Activated CD8-positive, alpha-beta memory T cell treated with anti-CD3 and anti-CD28 coated beads, Interleukin-2, amount 10 ng/mL, durations not matched to agents 7 days and 5 days (primary cell): ENCODE data around the gene HJURP. TPM values are rescaled to one million over a fixed set of nuclear protein-coding genes. Genes with fewer than 3 reads are reported as not detected.
"Not testable (repeated sequence)": the region's sequence is repeated elsewhere in the genome, so short reads cannot be mapped to it uniquely, and the experiment has no call there.

Source experiments
- ATAC-seq: fragments of 150-1000 bp; cut with Tn5 transposase; one replicate; pipeline ENCODE4 v1.10.0; 2021; ENCODE audit warnings: moderate library complexity
- CTCF ChIA-PET: fragments of 350-600 bp; sonication (Branson Sonifier 250); formaldehyde crosslinking; loops from one replicate; lab custom pipeline; 2021; ENCODE audit warnings: antibody characterized with exemption; lab: Charles Lee
- DNase-seq: peaks from one replicate; pipeline ENCODE4 v3.0.0-alpha.2; 2020
- H3K27ac Mint-ChIP-seq: one replicate; pipeline ENCODE4 v1.8.0; 2021; ENCODE audit warnings: mild to moderate bottlenecking, mixed read lengths
- H3K27me3 Mint-ChIP-seq: one replicate; pipeline ENCODE4 v1.8.0; 2021; ENCODE audit warnings: mixed read lengths
- H3K36me3 Mint-ChIP-seq: one replicate; pipeline ENCODE4 v1.8.0; 2021; ENCODE audit warnings: mild to moderate bottlenecking, mixed read lengths
- H3K4me1 Mint-ChIP-seq: one replicate; pipeline ENCODE4 v1.8.0; 2021; ENCODE audit warnings: mixed read lengths
- H3K4me3 Mint-ChIP-seq: one replicate; pipeline ENCODE4 v1.8.0; 2021; ENCODE audit warnings: mild to moderate bottlenecking, moderate library complexity, mixed read lengths
- H3K9me3 Mint-ChIP-seq: one replicate; pipeline ENCODE4 v1.8.0; 2022; ENCODE audit warnings: low read depth, mixed read lengths
- total RNA-seq, 2 experiments: library from RNA; stranded (reverse); gene quantifications; one replicate each; pipeline ENCODE4 v1.2.3, GENCODE V29; 2021

Gene HJURP
- 100 to 1,000 TPM; 111 to 145 TPM for total RNA-seq

GRCh38 chr2:233854241-233854981, at the start of gene HJURP:
Gene HJURP, minus strand, starts transcription at chr2:233854535. Its CDS starts 35 bp downstream, at chr2:233854500.
- DNase-seq (peak; percentile 98), ATAC-seq (peak; percentile 97)
- Mint-ChIP-seq H3K36me3 (peaks cover 40% of the 10 kb centered on the region), H3K9me3 (no peaks in the 10 kb centered on the region), H3K4me1 (peaks cover 45% of the 10 kb centered on the region), H3K27ac (peak within 1 kb of the TSS; percentile 97), H3K27me3 (no peaks in the 10 kb centered on the region), H3K4me3 (peak within 1 kb of the TSS; percentile 91)
- CTCF ChIA-PET = interaction anchor here (0.7 to 1.1 kb wide), 4 partner anchors 10 to 281 kb away, joined by 3 to 4 read pairs (median 3); no protein-coding TSS in a partner anchor

- no peaks in the 10 kb centered on the region for H3K9me3 Mint-ChIP-seq
- no peak overlapping the region for H3K4me3 Mint-ChIP-seq
- H3K27ac Mint-ChIP-seq = no peak overlapping the region
- no peaks in the 10 kb centered on the region for H3K36me3 Mint-ChIP-seq
- CTCF ChIA-PET = no interaction called here
- DNase-seq (no peak), ATAC-seq (no peak)
- peaks cover 4% of the 10 kb centered on the region for H3K4me1 Mint-ChIP-seq
- H3K27me3 Mint-ChIP-seq = peaks cover 29% of the 10 kb centered on the region
These were observed 47.5 kb upstream of the HJURP start for GRCh38 chr2:233901884-233902283.

GRCh38 chr2:233901367-233901766, 47.0 kb upstream of the HJURP start:
- CTCF ChIA-PET = no interaction called here
- H3K27me3 Mint-ChIP-seq = peaks cover 29% of the 10 kb centered on the region
- DNase-seq (no peak), ATAC-seq (no peak)
- H3K4me1 Mint-ChIP-seq = peaks cover 4% of the 10 kb centered on the region
- no peaks in the 10 kb centered on the region for H3K36me3 Mint-ChIP-seq
- H3K4me3 Mint-ChIP-seq = no peak overlapping the region
- no peak overlapping the region for H3K27ac Mint-ChIP-seq
- no peaks in the 10 kb centered on the region for H3K9me3 Mint-ChIP-seq

GRCh38 chr2:233896253-233896652, 41.9 kb upstream of the HJURP start:
- H3K36me3 Mint-ChIP-seq, DNase-seq, H3K4me1 Mint-ChIP-seq, H3K27ac Mint-ChIP-seq, H3K9me3 Mint-ChIP-seq, H3K4me3 Mint-ChIP-seq, ATAC-seq, CTCF ChIA-PET: not testable (repeated sequence)
- H3K27me3 Mint-ChIP-seq = peaks cover 30% of the 10 kb centered on the region

- ATAC-seq = no peak
- H3K9me3 Mint-ChIP-seq = no peaks in the 10 kb centered on the region
These were observed 38.5 kb upstream of the HJURP start for GRCh38 chr2:233892793-233893192.

GRCh38 chr2:233882353-233882752, 28.0 kb upstream of the HJURP start:
- ATAC-seq (no peak), DNase-seq (no peak)
- CTCF ChIA-PET = no interaction called here
- H3K27me3 Mint-ChIP-seq = peaks cover 52% of the 10 kb centered on the region
- H3K27ac Mint-ChIP-seq = no peak overlapping the region
- no peaks in the 10 kb centered on the region for H3K4me1 Mint-ChIP-seq
- H3K36me3 Mint-ChIP-seq = peaks cover 6% of the 10 kb centered on the region
- peaks cover 18% of the 10 kb centered on the region for H3K9me3 Mint-ChIP-seq
- no peak overlapping the region for H3K4me3 Mint-ChIP-seq

More at GRCh38 chr2:233892793-233893192, 38.5 kb upstream of the HJURP start:
- no peak overlapping the region for H3K27ac Mint-ChIP-seq
- H3K27me3 Mint-ChIP-seq = peaks cover 24% of the 10 kb centered on the region
- CTCF ChIA-PET = no interaction called here
- H3K4me3 Mint-ChIP-seq = no peak overlapping the region
- DNase-seq = no peak
- no peaks in the 10 kb centered on the region for H3K36me3 Mint-ChIP-seq
- H3K4me1 Mint-ChIP-seq = no peaks in the 10 kb centered on the region

GRCh38 chr2:233872125-233872524, 17.8 kb upstream of the HJURP start:
- CTCF ChIA-PET = interaction anchor here (1.3 kb wide), 1 partner anchor 14 kb away, joined by 10 read pairs; no protein-coding TSS in a partner anchor
- not testable (repeated sequence) for H3K36me3 Mint-ChIP-seq, H3K4me3 Mint-ChIP-seq, H3K27ac Mint-ChIP-seq, ATAC-seq, DNase-seq, H3K4me1 Mint-ChIP-seq
- H3K9me3 Mint-ChIP-seq = peaks cover 11% of the 10 kb centered on the region
- H3K27me3 Mint-ChIP-seq = peaks cover 39% of the 10 kb centered on the region

- H3K4me1 Mint-ChIP-seq = peaks cover 15% of the 10 kb centered on the region
- H3K36me3 Mint-ChIP-seq = peaks cover 16% of the 10 kb centered on the region
- DNase-seq (no peak), ATAC-seq (no peak)
- CTCF ChIA-PET = interaction anchor here (1.3 kb wide), 1 partner anchor 13 kb away, joined by 10 read pairs; no protein-coding TSS in a partner anchor
- peaks cover 11% of the 10 kb centered on the region for H3K9me3 Mint-ChIP-seq
- no peak overlapping the region for H3K4me3 Mint-ChIP-seq
- peaks cover 38% of the 10 kb centered on the region for H3K27me3 Mint-ChIP-seq
- H3K27ac Mint-ChIP-seq = no peak overlapping the region
These were observed 17.1 kb upstream of the HJURP start for GRCh38 chr2:233871432-233871831.

GRCh38 chr2:233867993-233868532, 13.7 kb upstream of the HJURP start, which contains the start of gene MSL3B:
Gene MSL3B, minus strand, starts transcription at chr2:233868386.
- peak within 1 kb of the TSS; percentile 86 for H3K27ac Mint-ChIP-seq
- peaks cover 7% of the 10 kb centered on the region for H3K9me3 Mint-ChIP-seq
- H3K4me3 Mint-ChIP-seq = peak within 1 kb of the TSS; percentile 88
- ATAC-seq (peak; percentile 93), DNase-seq (peak; percentile 60)
- CTCF ChIA-PET = interaction anchor here (0.7 to 0.8 kb wide), 3 partner anchors 11 to 201 kb away, joined by 3 to 4 read pairs (median 3); no protein-coding TSS in a partner anchor
- peaks cover 29% of the 10 kb centered on the region for H3K27me3 Mint-ChIP-seq
- H3K4me1 Mint-ChIP-seq = peaks cover 25% of the 10 kb centered on the region
- peaks cover 26% of the 10 kb centered on the region for H3K36me3 Mint-ChIP-seq

- H3K27ac Mint-ChIP-seq = no peak overlapping the region
- ATAC-seq = no peak
- peaks cover 25% of the 10 kb centered on the region for H3K4me1 Mint-ChIP-seq
These were observed 12.1 kb upstream of the HJURP start for GRCh38 chr2:233866479-233866878.

GRCh38 chr2:233865838-233866237, 11.5 kb upstream of the HJURP start:
- H3K9me3 Mint-ChIP-seq = peaks cover 7% of the 10 kb centered on the region
- DNase-seq = no peak
- peaks cover 12% of the 10 kb centered on the region for H3K27me3 Mint-ChIP-seq
- H3K36me3 Mint-ChIP-seq = peaks cover 29% of the 10 kb centered on the region
- H3K27ac Mint-ChIP-seq = no peak overlapping the region
- peaks cover 25% of the 10 kb centered on the region for H3K4me1 Mint-ChIP-seq
- CTCF ChIA-PET = interaction anchor here (2.6 kb wide), 1 partner anchor 9 kb away, joined by 10 read pairs; no protein-coding TSS in a partner anchor
- H3K4me3 Mint-ChIP-seq = no peak overlapping the region
- no peak for ATAC-seq

More at GRCh38 chr2:233866479-233866878, 12.1 kb upstream of the HJURP start:
- H3K4me3 Mint-ChIP-seq = no peak overlapping the region
- H3K36me3 Mint-ChIP-seq = peaks cover 29% of the 10 kb centered on the region
- H3K9me3 Mint-ChIP-seq = peaks cover 7% of the 10 kb centered on the region
- CTCF ChIA-PET = interaction anchor here (1.0 to 2.6 kb wide), 2 partner anchors 8 to 10 kb away, joined by 5 to 10 read pairs; no protein-coding TSS in a partner anchor
- H3K27me3 Mint-ChIP-seq = peaks cover 16% of the 10 kb centered on the region
- no peak for DNase-seq

GRCh38 chr2:233862261-233862768, 8.0 kb upstream of the HJURP start:
- CTCF ChIA-PET = interaction anchor here (1.2 kb wide), 1 partner anchor 163 kb away, joined by 3 read pairs; no protein-coding TSS in a partner anchor
- DNase-seq = no peak

GRCh38 chr2:233858331-233858730, 4.0 kb upstream of the HJURP start:
- Mint-ChIP-seq H3K36me3 (peaks cover 8% of the 10 kb centered on the region), H3K4me1 (peaks cover 18% of the 10 kb centered on the region), H3K9me3 (no peaks in the 10 kb centered on the region), H3K4me3 (no peak overlapping the region), H3K27me3 (no peaks in the 10 kb centered on the region), H3K27ac (no peak overlapping the region)
- CTCF ChIA-PET = interaction anchor here (0.7 to 2.4 kb wide), 10 partner anchors 9 to 645 kb away, joined by 3 to 10 read pairs (median 4); partner anchors contain the start of genes MSL3B and TRPM8
- ATAC-seq (no peak), DNase-seq (no peak)

More at GRCh38 chr2:233862261-233862768, 8.0 kb upstream of the HJURP start:
- no peaks in the 10 kb centered on the region for H3K9me3 Mint-ChIP-seq
- peaks cover 22% of the 10 kb centered on the region for H3K4me1 Mint-ChIP-seq
- no peak overlapping the region for H3K4me3 Mint-ChIP-seq
- H3K27ac Mint-ChIP-seq = no peak overlapping the region
- H3K27me3 Mint-ChIP-seq = no peaks in the 10 kb centered on the region
- no peak for ATAC-seq
- H3K36me3 Mint-ChIP-seq = peaks cover 21% of the 10 kb centered on the region
